HG02610 (cell line): ENCODE measurements around the gene SLC47A2.

Experiments
- ATAC-seq: cut with Tn5 transposase; IDR thresholded peaks from one replicate; pipeline ENCODE4 v1.9.1; 2021; ENCODE audit warnings: mild to moderate bottlenecking, moderate library complexity; ENCODE audit not compliant: unreplicated experiment

The SLC47A2 gene

GRCh38 chr17:19747829-19748806, 31.7 kb upstream of the SLC47A2 start, which contains the start of gene ALDH3A1:
ALDH3A1 (minus strand) TSS chr17:19748298; CDS start chr17:19745129, 3,169 bp downstream.
- ATAC-seq: no peak

- ATAC-seq: no peak
Observed at GRCh38 chr17:19747159-19747719, 30.9 kb upstream of the SLC47A2 start.

GRCh38 chr17:19746517-19746916, 30.1 kb upstream of the SLC47A2 start:
- no peak for ATAC-seq

- ATAC-seq: no peak
Observed at GRCh38 chr17:19744922-19745757, 28.8 kb upstream of the SLC47A2 start.

GRCh38 chr17:19744492-19744891, 28.1 kb upstream of the SLC47A2 start:
- no peak for ATAC-seq

GRCh38 chr17:19743101-19744100, 27.0 kb upstream of the SLC47A2 start:
- ATAC-seq: no peak

- no peak for ATAC-seq
Observed at GRCh38 chr17:19742495-19742894, 26.1 kb upstream of the SLC47A2 start.

- ATAC-seq: no peak
Observed at GRCh38 chr17:19741832-19742457, 25.6 kb upstream of the SLC47A2 start.

- ATAC-seq: no peak
Observed at GRCh38 chr17:19740933-19741332, 24.5 kb upstream of the SLC47A2 start.

GRCh38 chr17:19739241-19740201, 23.1 kb upstream of the SLC47A2 start:
- no peak for ATAC-seq

GRCh38 chr17:19738757-19739156, 22.4 kb upstream of the SLC47A2 start:
- no peak for ATAC-seq

GRCh38 chr17:19738073-19738449, 21.7 kb upstream of the SLC47A2 start:
- no peak for ATAC-seq

- no peak for ATAC-seq
Observed at GRCh38 chr17:19737305-19738072, 21.1 kb upstream of the SLC47A2 start.

- no peak for ATAC-seq
Observed at GRCh38 chr17:19736071-19736470, 19.7 kb upstream of the SLC47A2 start.

GRCh38 chr17:19733953-19734526, 17.7 kb upstream of the SLC47A2 start:
- ATAC-seq: no peak

- ATAC-seq: no peak
Observed at GRCh38 chr17:19731626-19732025, 15.2 kb upstream of the SLC47A2 start.

GRCh38 chr17:19730843-19731242, 14.5 kb upstream of the SLC47A2 start:
- ATAC-seq: no peak
